Fibroblast of mammary gland (primary cell): ENCODE measurements around the gene VAMP5.

Experiments used
- DNase-seq: peaks from one replicate; pipeline ENCODE4 v3.0.0-alpha.2; 2010; ENCODE audit warnings: low read depth
- H3K4me3 ChIP-seq: 2 replicates; pipeline ENCODE4 v1.5.1; 2011; ENCODE audit warnings: low read depth, mild to moderate bottlenecking, low read length, moderate library complexity; ENCODE audit not compliant: control insufficient read depth
- CTCF ChIP-seq: conservative IDR thresholded peaks from 2 replicates; pipeline ENCODE4 v1.5.1; 2011; ENCODE audit warnings: low read depth, low read length, inconsistent platforms; ENCODE audit not compliant: control insufficient read depth, insufficient read depth

Gene VAMP5

GRCh38 chr2:85547089-85547858, 37.0 kb upstream of the VAMP5 start:
- H3K4me3 ChIP-seq = no peak overlapping the region
- DNase-seq = peak; percentile 33
- TF ChIP-seq CTCF = no peak

- no peak for TF ChIP-seq CTCF
- no peak overlapping the region for H3K4me3 ChIP-seq
- DNase-seq = no peak
Measured at GRCh38 chr2:85547859-85548607, 36.2 kb upstream of the VAMP5 start.

- no peak overlapping the region for H3K4me3 ChIP-seq
- no peak for DNase-seq
- no peak for TF ChIP-seq CTCF
Measured at GRCh38 chr2:85548608-85548900, 35.7 kb upstream of the VAMP5 start.

- DNase-seq = no peak
- TF ChIP-seq CTCF = no peak
- no peak overlapping the region for H3K4me3 ChIP-seq
Measured at GRCh38 chr2:85549095-85549494, 35.1 kb upstream of the VAMP5 start.

- no peak overlapping the region for H3K4me3 ChIP-seq
- peak; percentile 97 for DNase-seq
- no peak for TF ChIP-seq CTCF
Measured at GRCh38 chr2:85549826-85550225, 34.4 kb upstream of the VAMP5 start.

GRCh38 chr2:85550486-85550885, 33.7 kb upstream of the VAMP5 start:
- TF ChIP-seq CTCF = no peak
- no peak for DNase-seq
- H3K4me3 ChIP-seq = no peak overlapping the region
